Astrocyte (in vitro differentiated cells and primary cell): ENCODE data around the gene PYGM.

ENCODE experiments used
- CTCF ChIP-seq: IDR thresholded peaks from 2 replicates; pipeline ENCODE4 v1.5.1; 2011; ENCODE audit warnings: low read depth, mild to moderate bottlenecking, inconsistent platforms, low read length, moderate library complexity; ENCODE audit not compliant: insufficient read depth
- EZH2 ChIP-seq: IDR thresholded peaks from 2 replicates; pipeline ENCODE4 v1.6.1; 2012; ENCODE audit warnings: mild to moderate bottlenecking, low read length, inconsistent platforms; ENCODE audit not compliant: insufficient read depth

DNA sequence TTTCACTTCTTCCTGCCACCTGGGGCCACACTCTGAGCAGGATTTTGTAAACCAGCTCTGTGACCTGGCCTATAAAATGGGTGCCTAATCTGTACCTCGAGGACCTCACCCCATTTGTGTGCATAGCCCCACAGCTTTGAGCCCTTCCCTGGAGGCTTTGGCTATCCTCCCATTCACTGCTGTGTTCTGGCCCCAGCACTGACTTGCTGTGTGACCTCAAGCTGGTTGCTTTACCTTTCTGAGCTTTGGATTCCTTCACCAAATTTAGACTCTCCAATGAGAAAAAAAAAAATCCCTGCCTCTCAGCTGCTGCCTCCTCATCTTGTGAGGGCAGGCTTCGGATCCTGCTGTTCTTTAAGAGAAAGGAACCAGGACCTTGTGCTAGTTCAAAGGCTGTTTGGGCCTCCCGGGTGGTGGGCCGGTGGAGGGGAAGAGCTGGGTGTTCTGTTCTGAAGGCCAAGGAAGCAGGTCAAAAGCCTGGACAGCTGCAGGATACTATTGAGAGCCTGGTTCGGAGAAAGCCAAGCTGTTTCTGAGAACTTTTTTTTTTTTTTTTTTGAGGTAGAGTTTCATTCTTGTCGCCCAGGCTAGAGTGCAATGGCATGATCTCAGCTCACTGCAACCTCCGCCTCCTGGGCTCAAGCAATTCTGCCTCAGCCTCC lies 1.1 kb upstream of the PYGM start:
- TF ChIP-seq CTCF (no peak), EZH2 (no peak)
